Spleen (tissue), 7 donors: Measurements from ENCODE around the gene HTATIP2.

Experiments used
- CTCF ChIP-seq, 11 experiments: fragments of 200-600 bp in 7 of 11; fragments of 450-650 bp in 4 of 11; sonication (generic) in 4 of 11; IDR thresholded peaks in 8 of 11; conservative IDR thresholded peaks in 3 of 11; 1 replicate in 7 of 11; 2 replicates in 4 of 11; pipeline versions ENCODE4 v1.4.0 to v1.8.0; 2016 to 2021; ENCODE audit warnings: antibody characterized with exemption in 11 of 11, inconsistent platforms in 4 of 11, mild to moderate bottlenecking in 1 of 11
- POLR2A ChIP-seq, 3 donors: fragments of 450-650 bp; IDR thresholded peaks; one replicate each; pipeline ENCODE4 v1.5.1; 2017; ENCODE audit warnings: antibody characterized with exemption in 3 of 3, mild to moderate bottlenecking in 1 of 3
- POLR2AphosphoS5 ChIP-seq, 3 donors: sonication (generic); formaldehyde crosslinking; IDR thresholded peaks; one replicate each; pipeline ENCODE4 v1.5.1; 2017; ENCODE audit warnings: antibody characterized with exemption in 3 of 3
- donor health status: DM: no; HTN: no; CAD: no; lungs with moderate emphysema.
- donor health status: DM: no; HTN: no; CAD: no.
- donor health status: DM: no; HTN: no; CAD: no.

- TF ChIP-seq CTCF (IDR thresholded peaks at IDR 0.05 in 8 of 11, conservative IDR thresholded peaks at IDR 0.05 in 3 of 11) (no peak), POLR2A (IDR thresholded peaks at IDR 0.05) (no peak), POLR2AphosphoS5 (IDR thresholded peaks at IDR 0.05) (no peak)
Measured at GRCh38 chr11:20337526-20338154, 25.9 kb upstream of the HTATIP2 start.
